CD4-positive, alpha-beta T cell treated with Interferon alpha-2 for 1 hour (primary cell): ENCODE data around the gene AIFM2.
A peak's percentile ranks its signal among the peaks of the same experiment; 100 is the strongest.
"Not testable (repeated sequence)": the region's sequence is repeated elsewhere in the genome, so short reads cannot be mapped to it uniquely, and the experiment has no call there.

Experiments used
- DNase-seq, 2 donors: peaks; one replicate each; pipeline ENCODE4 v3.0.0-alpha.2; 2020 to 2022

Gene AIFM2

GRCh38 chr10:70145666-70146488 is 13.3 kb upstream of the AIFM2 start:
- DNase-seq, result peak; percentile 64 to 77

GRCh38 chr10:70145166-70145665 is 12.6 kb upstream of the AIFM2 start:
- DNase-seq, result peak in 1 of 2 donors; percentile 14

GRCh38 chr10:70144372-70145110 is 11.9 kb upstream of the AIFM2 start:
- no peak for DNase-seq

- no peak for DNase-seq
Observed at GRCh38 chr10:70142555-70142954, 9.9 kb upstream of the AIFM2 start.

DNA sequence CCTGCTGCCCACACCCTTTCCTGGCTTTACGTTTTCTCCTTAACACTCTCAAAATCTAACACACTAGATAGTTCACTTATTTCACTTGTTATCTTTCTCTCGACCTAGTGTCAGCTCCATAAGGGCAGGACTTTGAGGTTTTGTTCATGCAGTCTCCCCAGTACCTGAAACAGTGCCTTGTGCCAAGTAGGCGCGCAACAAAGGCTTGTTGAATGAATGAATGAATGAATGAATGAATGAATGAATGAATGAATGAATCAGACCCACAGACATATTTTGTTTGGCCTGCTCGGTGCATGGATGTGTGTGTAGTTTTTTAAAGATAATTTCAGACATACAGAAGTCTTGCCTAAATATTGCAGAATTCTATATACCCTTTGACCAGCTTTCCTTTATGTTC is 7.7 kb upstream of the AIFM2 start:
- no peak for DNase-seq

GRCh38 chr10:70139997-70140250 is 7.3 kb upstream of the AIFM2 start:
- DNase-seq, result no peak

GRCh38 chr10:70139151-70139996 is 6.7 kb upstream of the AIFM2 start:
- DNase-seq, result no peak

DNA sequence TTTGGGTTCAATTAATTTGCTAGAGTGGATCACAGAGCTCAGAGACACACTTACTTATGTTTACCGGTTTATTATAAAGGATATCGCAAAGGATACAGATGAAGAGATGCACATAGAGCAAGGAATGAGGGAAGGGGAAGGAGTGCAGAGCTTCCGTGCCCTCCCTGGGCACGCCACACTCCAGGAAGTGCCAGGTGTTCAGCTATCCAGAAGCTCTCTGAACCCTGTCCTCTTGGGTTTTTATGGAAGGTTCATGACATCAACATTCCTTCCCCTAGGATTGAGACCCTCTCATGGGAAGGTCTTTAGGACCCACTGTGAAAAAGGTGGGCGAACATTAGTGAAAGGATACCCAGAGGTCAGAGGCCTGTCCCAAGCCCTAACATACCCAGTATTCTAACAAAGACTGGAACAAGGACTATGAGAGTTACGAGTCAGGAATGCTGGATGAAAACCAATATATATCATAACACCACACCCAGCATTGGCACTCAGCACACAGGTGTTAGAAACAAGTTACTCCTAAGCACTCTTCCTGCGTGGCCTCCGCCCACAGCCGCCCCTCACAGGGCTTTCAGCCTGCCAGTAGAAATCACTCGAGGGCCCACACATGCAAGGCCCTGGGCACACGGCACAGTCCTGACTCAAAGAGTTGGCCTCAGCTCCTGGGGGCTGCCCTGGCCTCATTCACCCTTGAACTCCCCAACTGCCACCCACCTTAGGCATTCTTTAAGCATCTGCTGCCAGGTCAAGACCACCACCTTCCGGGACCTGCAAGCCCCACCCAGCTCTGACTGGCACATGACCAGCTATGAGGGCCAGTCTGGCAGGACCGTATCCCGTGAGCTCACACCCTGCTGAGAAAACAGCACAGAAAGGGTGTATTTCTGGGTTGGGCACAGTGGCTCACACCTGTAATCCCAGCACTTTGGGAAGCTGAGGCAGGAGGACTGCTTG is 5.6 kb upstream of the AIFM2 start:
- no peak for DNase-seq

- no peak for DNase-seq
Observed at GRCh38 chr10:70137135-70137534, 4.5 kb upstream of the AIFM2 start.

- no peak for DNase-seq
Observed at GRCh38 chr10:70135684-70136083, 3.1 kb upstream of the AIFM2 start.

DNA sequence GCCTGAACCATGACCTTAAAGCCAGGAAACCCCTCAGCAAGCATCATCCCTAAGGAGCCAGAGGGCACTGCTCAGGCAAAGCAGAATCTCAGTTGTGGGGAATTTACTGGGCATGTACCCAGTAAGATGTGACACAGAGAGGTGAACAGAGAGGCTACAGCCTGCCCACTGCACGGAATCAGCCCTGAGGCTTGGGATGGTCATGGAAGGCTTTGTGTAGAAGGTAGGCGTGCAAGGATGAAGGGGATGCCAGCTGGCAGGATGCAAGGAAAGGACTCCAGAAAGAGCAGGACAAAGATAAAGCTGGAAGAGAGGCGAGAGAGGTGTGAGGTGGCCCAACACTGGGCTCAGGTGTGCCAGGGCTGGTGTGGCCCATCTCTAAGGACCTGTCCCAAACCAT is 2.4 kb upstream of the AIFM2 start:
- no peak for DNase-seq

DNA sequence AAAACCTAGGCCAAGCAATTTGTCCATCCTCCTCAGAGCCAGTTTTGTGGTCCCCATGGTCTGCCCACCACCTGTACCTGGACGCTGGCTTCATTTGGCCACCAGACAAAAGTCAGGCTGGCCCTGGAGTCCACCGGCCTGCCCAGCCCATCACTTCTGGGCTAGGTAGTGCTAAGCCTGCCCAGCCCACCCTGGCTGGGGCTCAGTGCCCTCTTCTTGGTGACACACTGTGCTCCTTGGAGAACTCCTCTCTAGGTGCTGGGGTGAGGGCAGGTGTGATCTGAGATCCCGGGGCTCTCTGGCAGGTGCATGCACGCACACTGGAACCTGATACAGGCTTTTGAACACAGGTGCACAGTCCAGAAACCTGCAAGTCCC is 1.1 kb downstream of the AIFM2 start:
- DNase-seq, result no peak

- DNase-seq, result no peak
Observed at GRCh38 chr10:70130878-70131559, 1.6 kb downstream of the AIFM2 start.

GRCh38 chr10:70126700-70127395 is 5.8 kb downstream of the AIFM2 start:
- no peak for DNase-seq

DNA sequence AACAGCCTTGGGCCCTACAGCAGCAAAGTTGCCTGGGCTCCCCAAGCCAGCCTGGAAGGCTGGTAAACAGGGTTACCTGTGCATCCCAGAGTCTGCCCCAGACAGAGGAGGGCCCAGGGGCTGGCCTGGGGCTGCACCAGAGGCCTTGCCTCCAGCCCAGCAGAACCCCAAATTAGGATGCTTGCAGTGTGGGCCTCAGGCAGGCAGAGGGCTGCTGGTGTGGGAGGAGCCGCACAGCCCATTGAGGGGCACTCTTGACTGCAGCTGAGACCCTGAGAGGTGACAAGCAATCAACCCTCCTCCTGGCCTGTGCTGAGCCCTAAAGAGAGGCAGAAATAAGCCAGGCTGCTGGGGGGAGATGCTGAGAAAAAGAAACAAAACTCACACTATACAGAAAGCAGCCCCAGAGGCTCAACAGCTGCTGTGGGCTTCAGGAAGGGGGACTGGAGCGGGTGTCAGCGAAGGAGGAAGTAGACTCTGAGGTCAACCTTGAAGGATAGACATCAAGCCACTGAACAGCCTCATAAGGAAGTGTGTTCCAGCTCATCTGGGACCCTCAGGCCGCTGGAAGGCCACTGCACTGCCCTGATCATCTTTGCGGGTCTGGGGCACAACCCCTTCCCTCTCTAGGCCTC is 6.6 kb downstream of the AIFM2 start:
- DNase-seq, result no peak

- DNase-seq, result no peak
Observed at GRCh38 chr10:70124918-70125317, 7.7 kb downstream of the AIFM2 start.

- DNase-seq, result no peak
Observed at GRCh38 chr10:70124415-70124814, 8.2 kb downstream of the AIFM2 start.

DNA sequence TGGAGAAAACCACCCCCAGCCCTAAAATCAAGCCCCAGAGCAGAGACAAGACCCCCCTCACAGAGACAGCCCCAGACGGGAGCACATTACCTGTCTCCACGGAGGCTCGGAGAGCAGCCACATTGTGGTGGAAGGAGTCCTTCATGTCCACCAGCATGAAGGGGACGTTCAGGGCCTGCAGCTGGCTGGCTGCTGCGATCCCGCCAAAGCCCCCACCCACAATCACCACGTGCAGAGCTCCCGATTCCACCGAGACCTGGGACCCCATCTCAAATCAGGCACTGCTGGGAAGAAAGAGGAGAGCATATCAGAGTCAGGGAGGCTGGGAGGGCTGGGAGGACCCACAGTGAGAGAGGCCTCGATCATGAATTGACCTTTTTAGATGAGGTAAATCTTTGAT is 8.8 kb downstream of the AIFM2 start:
- no peak for DNase-seq

DNA sequence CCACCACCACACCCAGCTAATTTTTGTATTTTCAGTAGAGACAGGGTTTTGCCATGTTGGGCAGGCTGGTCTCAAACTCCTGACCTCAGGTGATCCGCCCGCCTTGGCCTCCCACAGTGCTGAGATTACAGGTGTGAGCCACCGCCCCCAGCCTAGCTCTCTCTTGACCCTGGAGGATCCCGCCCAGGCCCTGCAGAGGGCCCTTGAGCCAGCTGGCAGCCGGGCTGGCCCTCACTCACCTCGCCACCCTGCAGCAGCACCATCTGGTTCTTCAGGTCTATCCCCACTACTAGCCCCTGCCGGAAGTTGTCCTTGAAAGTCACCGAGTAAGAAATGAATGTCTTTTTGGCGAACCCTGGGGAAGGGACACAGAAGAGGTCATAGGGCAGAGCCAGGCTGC is 9.5 kb downstream of the AIFM2 start:
- DNase-seq, result not testable (repeated sequence)

DNA sequence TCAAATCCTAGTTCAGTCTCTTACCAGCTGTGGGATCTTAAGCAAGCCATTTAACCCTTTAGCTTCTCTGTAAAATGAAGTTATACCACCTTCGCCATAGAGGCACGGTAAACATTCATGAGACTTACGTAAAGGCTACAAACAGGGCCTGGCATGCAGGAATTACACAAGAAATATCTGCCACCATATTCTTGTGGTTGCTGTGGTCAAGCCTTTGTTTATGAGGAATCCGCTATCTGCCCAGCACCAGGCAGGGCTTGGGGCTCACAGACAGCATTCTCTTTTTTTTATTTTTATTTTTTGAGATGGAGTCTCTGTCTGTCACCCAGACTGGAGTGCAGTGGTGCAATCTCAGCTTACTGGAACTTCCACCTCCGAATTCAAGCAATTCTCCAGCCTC is 9.9 kb downstream of the AIFM2 start:
- DNase-seq, result no peak
